Thymus (tissue), 11 donors: ENCODE results near the gene MOB4. TPM values are rescaled to one million over a fixed set of nuclear protein-coding genes. Genes with fewer than 3 reads are reported as not detected.

Experiments used
- DNase-seq, 9 donors: peaks; one replicate each; pipeline ENCODE4 v3.0.0-alpha.2; 2013; ENCODE audit warnings: low spot score in 9 of 9, low read depth in 6 of 9, missing footprints in 1 of 9
- H3K27ac ChIP-seq, 2 donors: one replicate each; pipeline ENCODE4 v1.5.1; 2013; ENCODE audit warnings: control low read depth in 1 of 2, low read depth in 1 of 2, low read length in 1 of 2, mild to moderate bottlenecking in 1 of 2, moderate library complexity in 1 of 2
- H3K27me3 ChIP-seq, 2 donors: one replicate each; pipeline ENCODE4 v1.5.1; 2013; ENCODE audit warnings: low read length in 1 of 2; ENCODE audit not compliant: control insufficient read depth in 2 of 2, insufficient read depth in 1 of 2
- H3K36me3 ChIP-seq, 2 donors: one replicate each; pipeline ENCODE4 v1.5.1; 2013; ENCODE audit warnings: low read length in 1 of 2, mild to moderate bottlenecking in 1 of 2, moderate library complexity in 1 of 2; ENCODE audit not compliant: control insufficient read depth in 2 of 2, insufficient read depth in 2 of 2
- H3K4me1 ChIP-seq, 2 donors: one replicate each; pipeline ENCODE4 v1.5.1; 2013; ENCODE audit warnings: low read length in 2 of 2; ENCODE audit not compliant: control insufficient read depth in 2 of 2, insufficient read depth in 2 of 2
- H3K4me3 ChIP-seq, 2 donors: one replicate each; pipeline ENCODE4 v1.5.1; 2013; ENCODE audit warnings: low read length in 2 of 2, control low read depth in 1 of 2, mild to moderate bottlenecking in 1 of 2
- H3K9me3 ChIP-seq, 2 donors: one replicate each; pipeline ENCODE4 v1.5.1; 2013; ENCODE audit warnings: low read length in 1 of 2, mild to moderate bottlenecking in 1 of 2; ENCODE audit not compliant: control insufficient read depth in 2 of 2, insufficient read depth in 1 of 2
- WGBS: extraction: QIAGEN DNeasy Blood & Tissue Kit; methylation state at CpG from one replicate; pipeline ENCODE4 v1.1.7; 2013; 5-methylcytosine and 5-hydroxymethylcytosine counted together
- polyA plus RNA-seq: library from polyadenylated mRNA; stranded (reverse); fragments of 200-250 nt; gene quantifications from one replicate; pipeline ENCODE4 v1.2.3, GENCODE V29; 2013
- total RNA-seq: library from RNA; stranded (reverse); fragments of 120-200 nt; gene quantifications from one replicate; pipeline ENCODE4 v1.2.4, GENCODE V29; 2013
- donor health status: healthy.

Gene MOB4
- total and polyA plus RNA-seq, 2 donors: 36.7 to 43.5 TPM

GRCh38 chr2:197495433-197496134, 20.3 kb upstream of the MOB4 start:
- no peak overlapping the region for H3K4me3 ChIP-seq
- 99% methylated on average over 2 of the region's 2 CpGs for WGBS
- H3K27ac ChIP-seq: no peak overlapping the region
- H3K36me3 ChIP-seq: peaks cover 17 to 71% of the 10 kb centered on the region in 2 donors
- DNase-seq: no peak
- no peaks in the 10 kb centered on the region for H3K27me3 ChIP-seq
- H3K9me3 ChIP-seq: no peaks in the 10 kb centered on the region
- peaks cover 9% of the 10 kb centered on the region in 2 donors for H3K4me1 ChIP-seq

- Histone ChIP-seq H3K9me3 (no peaks in the 10 kb centered on the region), H3K27ac (no peak overlapping the region), H3K4me1 (peaks cover 9 to 14% of the 10 kb centered on the region in 2 donors), H3K4me3 (no peak overlapping the region), H3K36me3 (peaks cover 12 to 62% of the 10 kb centered on the region in 2 donors), H3K27me3 (no peaks in the 10 kb centered on the region)
- DNase-seq: no peak
Measured at GRCh38 chr2:197496695-197497094, 19.2 kb upstream of the MOB4 start.

GRCh38 chr2:197497326-197497725, 18.5 kb upstream of the MOB4 start:
- peaks cover 15 to 21% of the 10 kb centered on the region in 2 donors for H3K4me1 ChIP-seq
- no peaks in the 10 kb centered on the region for H3K27me3 ChIP-seq
- no peak overlapping the region for H3K27ac ChIP-seq
- H3K4me3 ChIP-seq: no peak overlapping the region
- no peaks in the 10 kb centered on the region for H3K9me3 ChIP-seq
- no peak for DNase-seq
- WGBS: 81% methylated on average over 2 of the region's 2 CpGs
- peaks cover 6 to 61% of the 10 kb centered on the region in 2 donors for H3K36me3 ChIP-seq

DNA sequence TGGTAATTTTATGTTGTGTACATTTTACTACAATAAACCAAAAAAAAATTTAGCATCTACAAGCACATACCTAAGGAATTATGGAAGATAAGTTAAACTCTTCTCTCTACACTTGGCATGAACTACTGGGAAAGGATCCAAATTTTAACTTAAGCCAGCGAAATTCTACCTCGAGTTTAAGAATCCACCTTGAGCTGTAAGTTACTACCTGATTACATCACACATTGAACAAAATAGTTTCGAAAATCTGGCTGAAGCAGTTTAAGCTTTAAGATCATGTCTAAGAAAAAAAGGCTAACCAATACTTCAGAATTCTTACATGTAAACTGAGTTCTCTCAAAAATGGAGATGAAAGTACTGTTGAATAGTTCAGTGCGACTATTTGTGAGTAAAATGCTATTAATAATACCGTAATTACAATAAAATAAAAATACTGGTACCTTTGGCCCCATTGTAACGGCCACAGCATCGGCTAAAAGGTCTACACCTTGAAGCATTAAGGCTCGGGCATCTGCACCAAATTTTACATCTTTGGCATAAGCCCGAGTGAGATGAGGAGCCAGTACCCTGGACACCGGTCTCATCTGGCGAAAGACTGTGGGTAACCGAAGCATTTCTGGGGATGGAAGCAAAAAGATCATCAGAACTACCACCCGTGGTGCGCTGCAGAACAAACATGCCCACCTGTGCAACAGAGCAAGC, 17.5 kb upstream of the MOB4 start:
- DNase-seq: peak in 2 of 9 donors; percentile 25 to 41
- peaks cover 16 to 22% of the 10 kb centered on the region in 2 donors for H3K4me1 ChIP-seq
- H3K36me3 ChIP-seq: peaks cover 4 to 58% of the 10 kb centered on the region in 2 donors
- WGBS: 23% methylated on average over 14 of the region's 14 CpGs
- H3K4me3 ChIP-seq: peak overlapping the region; percentile 81 to 95
- H3K9me3 ChIP-seq: no peaks in the 10 kb centered on the region
- peak overlapping the region; percentile 95 to 98 for H3K27ac ChIP-seq
- no peaks in the 10 kb centered on the region for H3K27me3 ChIP-seq

GRCh38 chr2:197498937-197499593, 16.8 kb upstream of the MOB4 start:
- peaks cover 16 to 22% of the 10 kb centered on the region in 2 donors for H3K4me1 ChIP-seq
- H3K36me3 ChIP-seq: peaks cover 1 to 58% of the 10 kb centered on the region in 2 donors

GRCh38 chr2:197499594-197500502, 16.0 kb upstream of the MOB4 start, which contains the start of the genes HSPD1 and HSPE1:
HSPD1 (minus strand) TSS chr2:197499840; CDS start chr2:197498848, 992 bp downstream.
HSPE1 (plus strand) TSS chr2:197500379; CDS start chr2:197500437, 58 bp downstream.
- Histone ChIP-seq H3K27ac (peak within 1 kb of the TSS; percentile 95 to 98), H3K4me3 (peak within 1 kb of the TSS; percentile 81 to 95), H3K36me3 (peaks cover 9 to 59% of the 10 kb centered on the region in 2 donors), H3K27me3 (no peaks in the 10 kb centered on the region), H3K4me1 (peaks cover 16 to 22% of the 10 kb centered on the region in 2 donors), H3K9me3 (no peaks in the 10 kb centered on the region)
- WGBS: under 1% methylated on average over 104 of the region's 104 CpGs
- DNase-seq: peak; percentile 97 to 100 (median 99)

More at GRCh38 chr2:197498937-197499593, 16.8 kb upstream of the MOB4 start:
- H3K27me3 ChIP-seq: no peaks in the 10 kb centered on the region
- under 1% methylated on average over 46 of the region's 46 CpGs for WGBS
- H3K4me3 ChIP-seq: peak overlapping the region; percentile 81 to 95
- DNase-seq: peak in 3 of 9 donors; percentile 40 to 62 (median 52)
- H3K9me3 ChIP-seq: no peaks in the 10 kb centered on the region
- peak overlapping the region; percentile 95 to 98 for H3K27ac ChIP-seq

DNA sequence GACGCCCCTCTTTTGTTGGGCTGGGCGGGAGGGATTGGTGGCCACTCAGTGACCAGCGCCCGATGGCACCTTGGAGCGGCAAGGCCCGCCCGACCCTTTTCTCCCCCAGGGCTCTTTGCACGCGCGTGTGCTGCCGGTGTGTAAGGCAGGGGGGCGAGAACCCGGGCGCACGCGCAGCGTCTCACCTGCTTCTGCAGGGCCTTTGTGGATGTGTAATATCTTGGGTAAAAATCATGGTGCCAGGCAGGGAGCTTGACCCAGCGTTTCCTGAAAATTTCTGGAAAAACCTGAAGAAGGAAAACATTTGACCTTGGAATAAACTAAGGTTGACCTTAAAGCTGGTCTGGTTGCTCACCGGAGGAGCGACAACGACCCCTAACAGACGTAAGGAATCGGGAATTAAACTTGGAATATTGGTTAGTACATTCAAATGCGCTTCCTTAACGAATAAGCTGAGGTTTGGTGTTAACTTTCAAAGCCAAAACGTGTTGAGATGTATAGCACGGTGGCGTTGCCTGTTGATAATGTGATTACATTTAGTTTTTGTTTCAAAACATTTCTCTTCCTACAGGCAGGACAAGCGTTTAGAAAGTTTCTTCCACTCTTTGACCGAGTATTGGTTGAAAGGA, 15.2 kb upstream of the MOB4 start:
- peak in 2 of 9 donors; percentile 29 to 55 for DNase-seq
- H3K4me3 ChIP-seq: peak overlapping the region; percentile 81 to 95

GRCh38 chr2:197502201-197502600, 13.7 kb upstream of the MOB4 start:
- Histone ChIP-seq H3K4me1 (peaks cover 16 to 22% of the 10 kb centered on the region in 2 donors), H3K27me3 (no peaks in the 10 kb centered on the region), H3K27ac (no peak overlapping the region), H3K36me3 (peaks cover 10 to 44% of the 10 kb centered on the region in 2 donors), H3K9me3 (no peaks in the 10 kb centered on the region), H3K4me3 (peak overlapping the region in 1 of 2 donors; percentile 14)
- DNase-seq: no peak
- 87% methylated on average over 4 of the region's 4 CpGs for WGBS

More for the DNA sequence above, 15.2 kb upstream of the MOB4 start:
- H3K4me1 ChIP-seq: peaks cover 16 to 22% of the 10 kb centered on the region in 2 donors
- no peaks in the 10 kb centered on the region for H3K27me3 ChIP-seq
- under 1% methylated on average over 30 of the region's 30 CpGs for WGBS
- H3K9me3 ChIP-seq: no peaks in the 10 kb centered on the region
- peak overlapping the region; percentile 95 to 98 for H3K27ac ChIP-seq
- peaks cover 10 to 53% of the 10 kb centered on the region in 2 donors for H3K36me3 ChIP-seq
